Measurements from ENCODE around the gene NTM. TPM values are rescaled to one million over a fixed set of nuclear protein-coding genes. Genes with fewer than 3 reads are reported as not detected.

Gene NTM
- total and polyA plus RNA-seq, 2 of the 8 experiments (the other 6 are each of a cell fraction or from before 2014, with no cell fraction given) = 13.4 to 20.0 TPM

DNA sequence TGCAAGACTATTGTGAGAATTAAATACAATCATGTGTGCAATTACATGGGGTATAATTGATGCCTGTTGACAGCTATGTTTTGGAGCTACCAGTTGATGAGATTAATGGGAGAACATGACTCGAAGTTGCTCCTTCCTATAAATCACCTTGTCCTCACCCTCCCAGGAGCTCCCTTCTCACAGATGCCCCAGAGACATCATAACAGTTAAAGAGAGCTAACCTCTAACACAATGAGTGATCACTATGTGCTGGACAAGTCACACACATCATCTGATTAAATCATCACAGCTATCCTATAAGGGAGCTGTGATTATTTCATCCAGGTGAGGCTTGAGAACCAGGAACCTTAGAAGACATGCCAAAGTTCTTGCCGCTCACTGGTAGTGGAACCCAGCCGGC is 394.2 kb downstream of the NTM start:
- Histone ChIP-seq H3K27me3 (replicated peaks in 1 of 4; ENCODE audit: control insufficient read depth in 3 of 4, extremely low read depth in 1 of 4, insufficient read depth in 3 of 4, low read length in 3 of 4) (no peaks in the 10 kb centered on the region), H3K4me3 (ENCODE audit: extremely low read depth in 1 of 4, insufficient read depth in 2 of 4, low read depth in 3 of 4, low read length in 4 of 4) (no peak overlapping the region), H3K4me2 (ENCODE audit: insufficient read depth in 1 of 2, low read depth in 2 of 2, low read length in 2 of 2) (no peak overlapping the region), H4K20me1 (replicated peaks in 1 of 2; ENCODE audit: control insufficient read depth in 1 of 2, insufficient read depth in 2 of 2, low read length in 2 of 2) (no peaks in the 10 kb centered on the region), H2BK20ac (ENCODE audit: low read length) (no peak overlapping the region), H2BK12ac (ENCODE audit: low read depth, low read length) (no peak overlapping the region), H3K14ac (ENCODE audit: insufficient read length) (no peak overlapping the region), H3K9me3 (ENCODE audit: insufficient read depth in 2 of 2, low read depth in 1 of 2, low read length in 1 of 2) (no peaks in the 10 kb centered on the region), H3K18ac (ENCODE audit: extremely low read depth, low read length) (no peak overlapping the region), H4K8ac (ENCODE audit: extremely low read depth, insufficient read depth, low read length) (no peak overlapping the region), H3K23ac (ENCODE audit: insufficient read length) (no peak overlapping the region), H4K91ac (replicated peaks; ENCODE audit: insufficient read length, low read length) (no peak overlapping the region), H4K5ac (ENCODE audit: insufficient read length, low read depth, low read length) (no peak overlapping the region), H3K23me2 (ENCODE audit: low read depth, low read length) (no peaks in the 10 kb centered on the region), H2BK120ac (replicated peaks; ENCODE audit: low read depth, low read length) (no peak overlapping the region), H3K4ac (replicated peaks; ENCODE audit: insufficient read length, low read depth, low read length) (no peak overlapping the region), H2AFZ (ENCODE audit: low read length) (no peak overlapping the region), H3K27ac (ENCODE audit: low read depth, low read length) (no peak overlapping the region), H3K79me2 (ENCODE audit: control insufficient read depth in 1 of 2, insufficient read depth in 2 of 2, low read length in 2 of 2) (no peaks in the 10 kb centered on the region), H3K9ac (replicated peaks in 1 of 4; ENCODE audit: extremely low read depth in 1 of 4, low read depth in 3 of 4, low read length in 3 of 4) (no peak overlapping the region), H2BK5ac (ENCODE audit: low read depth, low read length) (no peak overlapping the region), H2AK5ac (ENCODE audit: low read depth, low read length) (no peak overlapping the region), H3K79me1 (ENCODE audit: low read depth, low read length) (no peaks in the 10 kb centered on the region), H3K56ac (replicated peaks; ENCODE audit: insufficient read length, low read depth, low read length) (no peak overlapping the region), H3K36me3 (ENCODE audit: control insufficient read depth in 2 of 4, insufficient read depth in 4 of 4, low read length in 3 of 4) (no peaks in the 10 kb centered on the region), H2BK15ac (ENCODE audit: low read length) (no peak overlapping the region), H3K4me1 (replicated peaks in 1 of 4; ENCODE audit: control insufficient read depth in 3 of 4, insufficient read depth in 4 of 4, low read length in 3 of 4) (peaks cover 0 to 5% (median 0%) of the 10 kb centered on the region in 4 experiments; a peak in 2 of 7 replicates)
- 87% methylated on average over 3 of the region's 3 CpGs; no CpG with 5 or more reads in 1 of the 2 experiments for WGBS, 2 experiments (ENCODE audit: extremely low coverage in 1 of 2, insufficient coverage in 1 of 2, insufficient read length in 1 of 2, insufficient replicate concordance in 2 of 2, low coverage in 1 of 2, low lambda C conversion rate in 2 of 2, missing lambda C conversion rate in 1 of 2)
- DNase-seq (ENCODE audit: low read depth in 1 of 2, low spot score in 2 of 2) = no peak
- no peak for FAIRE-seq
- ChIA-PET POLR2A (ENCODE audit: partially characterized antibody) (no interaction called here), CTCF (ENCODE audit: partially characterized antibody) (interaction anchor here (0.6 to 6.5 kb wide), 11 partner anchors 10 to 1296 kb away, joined by 3 to 74 read pairs (median 4); no protein-coding TSS in a partner anchor)
